Renal pelvis (tissue), 4 donors: ENCODE measurements around the gene CARS1. TPM values are rescaled to one million over a fixed set of nuclear protein-coding genes. Genes with fewer than 3 reads are reported as not detected.
A peak's percentile ranks its signal among the peaks of the same experiment; 100 is the strongest.
"Not testable (repeated sequence)": the region's sequence is repeated elsewhere in the genome, so short reads cannot be mapped to it uniquely, and the experiment has no call there.

ENCODE experiments used
- DNase-seq: peaks from one replicate; pipeline ENCODE4 v3.0.0-alpha.2; 2013
- polyA plus RNA-seq, 3 donors: library from polyadenylated mRNA; unstranded; fragments of 120-200 nt; gene quantifications; one replicate each; pipeline ENCODE4 v1.2.1, GENCODE V29; 2013; ENCODE audit not compliant: insufficient read length in 3 of 3

Gene CARS1
- polyA plus RNA-seq, 3 donors = 25.6 to 28.1 (median 26.5) TPM

- DNase-seq = no peak
These were observed 34.0 kb upstream of the CARS1 start for GRCh38 chr11:3091081-3091845.

DNA sequence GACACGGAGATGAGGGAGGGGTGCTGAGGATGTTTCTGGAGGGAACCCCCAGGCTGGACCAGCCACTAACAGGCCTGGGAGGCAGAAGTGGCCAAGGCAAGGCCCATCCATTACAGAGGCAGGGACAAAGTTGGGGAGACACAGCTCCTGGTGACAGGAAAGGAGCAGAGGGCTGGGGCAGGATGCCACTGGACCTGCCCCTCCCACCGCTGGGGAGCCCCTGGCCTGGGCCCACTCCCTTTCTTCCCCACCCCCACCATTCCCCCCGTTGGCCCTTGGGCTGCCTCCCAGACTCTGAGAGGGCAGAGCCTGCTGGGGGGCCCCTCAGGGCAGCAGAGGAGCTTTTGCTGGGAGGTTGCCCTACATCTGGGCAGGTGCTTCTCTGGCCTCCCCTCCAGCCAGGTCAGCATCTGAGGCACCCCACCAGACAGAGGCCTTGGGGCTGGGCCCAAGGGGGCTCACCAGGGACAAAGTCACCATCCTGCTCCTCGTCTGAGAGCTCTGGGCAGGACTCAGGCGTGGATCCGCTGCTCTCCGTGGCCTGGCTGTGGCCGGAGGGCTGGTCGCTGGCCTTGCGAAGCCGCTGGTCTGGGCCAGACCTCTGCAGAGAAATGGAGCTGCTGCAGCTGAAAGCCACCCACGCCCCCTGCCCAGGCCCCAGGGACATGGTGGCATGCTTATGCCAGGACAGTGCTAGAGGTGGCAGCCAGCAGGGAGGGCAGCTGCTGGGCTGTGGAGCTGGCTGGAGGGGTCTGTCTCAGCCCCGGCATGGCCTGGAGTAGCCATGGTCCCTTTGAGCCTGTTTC lies 33.1 kb upstream of the CARS1 start:
- DNase-seq = no peak

DNA sequence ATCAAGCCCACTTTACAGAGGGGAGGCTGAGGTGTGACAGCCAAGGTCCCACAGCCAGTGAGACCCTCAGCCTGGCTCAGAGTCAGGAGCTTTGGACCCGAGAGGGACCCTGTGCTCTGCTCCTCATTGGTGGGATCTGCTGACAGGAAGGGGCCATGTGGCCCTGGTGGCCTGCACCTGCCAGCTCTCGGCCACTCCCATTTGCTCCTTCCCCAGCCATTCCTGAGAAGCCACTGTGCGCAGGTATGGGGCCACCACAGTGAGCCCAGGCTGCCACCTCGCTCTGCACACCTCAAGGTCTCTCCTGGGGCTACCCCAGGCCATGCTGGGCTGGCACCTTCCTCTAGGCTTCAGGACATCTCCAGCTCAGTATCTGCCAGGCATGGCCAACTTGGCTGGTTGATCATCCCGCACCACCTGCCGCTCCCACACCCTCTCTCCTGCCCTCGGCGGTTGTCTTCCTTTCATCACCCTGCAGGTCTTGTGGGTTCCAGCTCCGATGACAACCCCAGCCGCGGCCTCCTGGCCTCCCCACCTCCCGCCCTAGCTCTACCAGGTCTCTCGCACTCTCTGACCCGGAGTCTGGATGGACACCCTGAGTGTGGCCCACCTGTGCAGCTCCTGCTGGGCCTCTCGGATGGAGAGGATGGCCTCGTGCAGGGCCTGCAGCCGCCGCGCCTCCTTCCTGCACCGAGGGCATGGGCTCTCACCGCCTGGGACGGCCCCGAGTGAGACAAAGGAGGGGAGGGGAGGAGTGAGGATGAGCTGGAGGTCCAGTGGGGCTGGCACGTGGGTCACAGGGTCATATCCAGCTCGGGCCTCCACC lies 32.2 kb upstream of the CARS1 start:
- no peak for DNase-seq

DNA sequence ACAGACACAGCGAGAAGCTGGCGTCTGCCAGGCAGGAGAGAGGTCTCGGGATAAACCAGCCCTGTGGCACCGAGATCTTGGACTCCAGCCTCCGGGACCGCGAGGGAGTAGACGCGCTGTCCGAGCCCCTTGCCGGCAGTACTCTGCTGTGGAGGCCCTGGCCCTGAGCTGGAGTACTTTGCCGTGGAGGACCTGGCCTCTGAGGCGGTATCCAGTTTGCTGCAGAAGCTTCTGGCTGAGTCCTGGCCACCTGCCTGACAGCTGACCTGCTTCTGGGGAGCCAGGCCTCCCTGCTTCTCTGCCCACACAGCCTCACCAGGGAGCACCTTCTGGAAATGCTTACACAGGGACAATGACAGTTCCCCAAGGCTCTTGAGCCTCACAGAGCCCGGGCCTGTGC lies 31.6 kb upstream of the CARS1 start:
- DNase-seq = no peak

DNA sequence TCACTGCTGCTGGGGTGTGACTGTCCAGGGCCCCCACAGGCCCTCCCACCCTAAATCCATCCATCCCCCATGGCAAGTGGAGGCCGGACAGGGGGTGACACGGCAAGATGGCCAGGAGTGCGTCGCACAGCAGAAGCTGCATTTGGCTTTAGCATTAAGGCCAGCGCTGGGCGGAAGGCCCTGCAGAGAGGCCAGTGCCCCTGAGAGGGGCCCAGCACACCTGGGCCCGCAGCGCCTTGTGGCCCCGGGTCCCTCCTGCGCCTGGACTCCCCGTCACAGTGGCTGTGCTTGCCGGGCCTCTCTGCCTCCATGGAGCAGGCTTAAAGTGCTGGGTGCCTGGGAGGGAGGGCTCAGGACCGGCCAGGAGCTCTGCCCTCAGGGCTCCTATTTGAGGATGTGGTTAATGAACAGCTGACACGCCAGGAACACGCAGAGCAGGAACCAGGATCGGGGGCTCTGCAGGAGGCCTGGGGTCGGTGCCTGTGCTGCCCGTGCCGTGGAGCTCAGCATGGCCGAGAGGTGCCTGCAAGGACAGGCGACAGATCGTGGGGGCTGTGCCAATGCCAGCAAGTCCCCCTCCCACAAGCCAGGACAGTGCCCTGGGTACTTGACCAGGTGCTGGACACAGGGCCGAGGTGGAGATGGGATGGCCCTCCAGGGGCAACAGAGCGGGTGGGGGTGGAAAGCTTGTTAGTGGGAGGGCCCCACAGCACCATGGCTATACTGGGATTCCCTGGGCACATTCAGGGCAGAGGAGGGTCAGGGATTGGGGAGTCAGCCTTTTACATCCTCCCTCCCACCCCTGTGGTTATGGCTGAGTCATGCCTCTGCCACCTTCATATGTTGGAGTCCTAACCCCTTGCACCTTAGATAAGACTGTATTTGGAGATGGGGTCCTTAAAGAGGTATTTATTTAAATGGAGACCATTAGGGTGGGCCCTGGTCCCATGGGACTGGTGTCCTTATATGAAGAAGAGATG lies 30.9 kb upstream of the CARS1 start:
- DNase-seq = no peak

GRCh38 chr11:3087373-3087772 lies 30.1 kb upstream of the CARS1 start:
- no peak for DNase-seq

DNA sequence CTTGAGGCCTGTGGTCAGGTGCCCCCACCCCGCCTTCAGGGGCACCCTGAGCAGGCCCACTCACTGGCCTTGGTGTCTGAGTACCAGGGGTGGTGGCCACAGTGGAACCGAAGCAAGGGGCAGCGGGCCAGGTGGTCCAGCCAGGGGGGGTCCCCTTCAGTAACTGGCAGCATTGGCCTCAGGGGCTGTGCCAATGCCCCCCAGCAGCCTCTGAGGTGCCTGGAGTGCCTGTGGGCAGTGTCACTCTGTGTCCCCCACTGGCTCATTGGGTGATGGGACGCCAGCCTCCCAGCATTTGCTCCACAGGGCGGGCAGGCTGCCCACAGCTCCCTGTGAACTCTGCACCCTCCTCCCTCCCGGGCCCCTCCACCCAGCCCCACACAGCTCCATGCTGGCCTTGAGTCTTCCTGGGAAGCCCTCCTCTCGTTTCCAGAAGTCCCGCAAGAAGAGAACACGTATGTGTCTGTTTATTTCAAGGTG lies 29.5 kb upstream of the CARS1 start:
- DNase-seq = no peak

DNA sequence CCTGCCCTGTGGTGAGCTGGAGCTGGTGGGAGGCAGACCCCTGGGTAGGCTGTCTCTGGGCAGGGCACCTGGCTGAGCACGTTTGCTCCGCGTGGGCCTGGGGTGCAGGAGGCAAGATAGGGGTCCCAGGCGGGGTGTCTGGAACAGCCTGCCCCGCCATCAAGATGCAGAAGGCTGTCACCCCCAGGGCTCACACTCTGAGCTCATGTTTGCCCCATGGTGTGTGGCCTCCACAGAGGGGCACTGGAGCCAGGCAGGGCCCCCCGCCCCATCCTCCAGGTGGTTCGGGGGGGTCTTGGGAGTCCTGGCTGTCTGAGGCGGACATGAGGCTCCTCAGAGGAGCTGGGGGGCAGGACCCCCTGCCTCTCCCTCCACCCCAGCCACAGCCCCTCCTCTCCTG lies 28.9 kb upstream of the CARS1 start:
- no peak for DNase-seq

DNA sequence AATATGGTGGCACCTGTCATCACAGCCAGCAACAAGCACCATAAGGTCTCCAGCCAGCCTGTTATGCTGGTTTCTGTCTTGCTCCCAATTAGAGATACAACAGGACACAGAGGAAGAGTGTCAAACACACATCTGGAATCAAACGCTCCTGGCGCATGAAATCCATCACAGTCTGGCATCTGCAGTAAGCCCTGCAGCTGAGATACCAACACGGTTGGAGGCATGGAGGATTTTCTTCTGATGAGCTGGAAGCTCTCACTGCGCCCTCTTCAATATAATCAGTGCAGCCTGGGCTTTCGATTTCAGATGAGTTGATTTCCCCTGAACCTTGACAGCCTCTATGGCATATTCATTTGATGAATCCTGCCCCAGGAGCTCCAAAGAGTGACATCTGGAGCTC lies 27.8 kb upstream of the CARS1 start:
- no peak for DNase-seq

DNA sequence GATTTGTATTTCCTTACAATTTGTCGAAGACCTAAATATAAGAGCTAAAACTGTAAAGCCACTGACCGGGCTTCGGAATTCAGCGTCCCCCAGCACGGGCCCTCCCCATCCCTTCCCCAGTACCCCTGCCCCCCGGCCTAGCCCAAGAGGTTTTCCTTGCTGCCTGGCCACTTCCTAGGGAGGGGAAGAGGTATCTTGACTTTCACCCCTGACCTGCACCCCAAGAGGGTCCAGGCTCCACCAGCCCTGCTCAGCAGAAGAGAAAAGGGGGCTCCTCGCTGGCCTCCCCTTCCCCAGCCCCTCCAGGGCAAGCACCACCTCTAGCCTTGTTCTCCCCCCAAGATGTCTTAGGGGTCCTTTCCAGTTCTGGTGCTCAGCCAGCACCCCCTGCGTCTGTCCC lies 26.1 kb upstream of the CARS1 start:
- no peak for DNase-seq

GRCh38 chr11:3081386-3081751 lies 24.1 kb upstream of the CARS1 start:
- no peak for DNase-seq

GRCh38 chr11:3080733-3081385 lies 23.6 kb upstream of the CARS1 start:
- DNase-seq = no peak

DNA sequence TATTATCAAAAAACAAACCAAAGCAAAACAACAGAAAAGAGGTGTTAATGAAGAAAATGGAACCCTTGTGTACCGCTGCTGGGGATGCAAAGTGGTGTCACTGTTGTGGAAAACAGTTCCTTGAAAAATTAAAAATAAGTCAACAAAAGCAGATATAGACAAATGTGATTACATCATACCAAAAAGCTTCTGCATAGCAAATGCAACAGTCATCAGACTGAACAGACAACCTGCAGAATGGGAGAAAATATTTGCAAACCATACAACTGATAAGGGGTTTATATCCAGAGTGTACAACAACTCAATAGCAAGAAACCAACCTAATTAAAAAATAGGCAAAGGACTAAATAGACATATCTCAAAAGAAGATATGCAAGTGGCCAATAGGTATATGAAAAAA lies 22.9 kb upstream of the CARS1 start:
- no peak for DNase-seq

DNA sequence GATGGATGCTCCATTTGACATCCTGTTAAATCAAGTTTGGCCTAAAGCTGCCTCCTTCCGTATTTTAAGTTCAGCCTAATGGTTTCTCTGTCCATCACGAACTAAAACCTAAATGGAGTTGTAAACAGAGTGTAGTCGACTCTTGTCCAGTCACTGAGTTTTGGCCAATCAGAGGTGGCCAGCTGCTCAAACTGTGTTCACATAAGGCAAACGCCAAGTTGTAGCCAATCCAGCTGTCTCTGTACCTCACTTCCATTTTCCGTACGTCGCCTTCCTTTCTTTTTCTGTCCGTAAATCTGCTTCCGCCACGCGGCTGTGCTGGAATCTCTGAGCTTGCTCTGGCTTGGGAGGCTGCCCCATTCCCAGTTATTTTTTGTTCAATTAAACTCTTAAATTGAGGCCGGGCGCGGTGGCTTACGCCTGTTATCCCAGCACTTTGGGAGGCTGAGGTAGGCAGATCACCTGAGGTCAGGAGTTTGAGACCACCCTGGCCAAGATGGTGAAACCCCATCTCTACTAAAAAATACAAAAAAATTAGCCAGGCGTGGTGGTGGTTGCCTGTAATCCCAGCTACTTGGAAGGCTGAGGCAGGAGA lies 20.7 kb upstream of the CARS1 start:
- DNase-seq = no peak

DNA sequence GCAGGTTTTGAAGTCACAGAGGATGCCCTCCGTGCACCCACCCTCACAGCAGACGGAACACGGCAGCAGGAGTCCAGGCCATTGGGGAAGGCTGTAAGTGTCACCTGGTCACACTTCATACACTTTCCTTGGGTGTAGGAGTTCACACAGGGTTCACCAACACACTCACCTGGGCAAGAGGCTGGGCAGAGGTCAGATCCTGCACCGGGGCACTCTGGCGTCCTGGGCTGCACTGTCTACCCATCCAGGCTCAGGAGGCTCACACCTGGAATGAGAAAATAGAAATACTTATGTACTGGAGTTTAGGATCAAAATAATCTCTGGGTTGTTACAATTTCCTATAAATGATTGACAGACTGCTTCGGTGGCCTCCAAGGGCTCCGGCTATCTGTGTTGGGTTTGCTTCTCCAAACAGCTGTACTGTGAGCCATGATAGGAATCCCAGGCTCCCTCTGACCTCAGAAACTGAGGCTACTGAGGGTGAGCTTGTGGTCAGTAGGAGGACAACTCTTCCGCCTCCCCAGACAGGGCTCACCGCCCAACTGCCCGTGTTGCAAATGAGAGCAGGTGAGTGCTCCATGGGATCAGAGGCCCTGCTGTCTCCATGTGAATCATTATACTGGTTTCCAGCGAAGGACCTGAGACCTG lies 20.1 kb upstream of the CARS1 start:
- DNase-seq = no peak

GRCh38 chr11:3074912-3075589 lies 17.8 kb upstream of the CARS1 start:
- DNase-seq = no peak

DNA sequence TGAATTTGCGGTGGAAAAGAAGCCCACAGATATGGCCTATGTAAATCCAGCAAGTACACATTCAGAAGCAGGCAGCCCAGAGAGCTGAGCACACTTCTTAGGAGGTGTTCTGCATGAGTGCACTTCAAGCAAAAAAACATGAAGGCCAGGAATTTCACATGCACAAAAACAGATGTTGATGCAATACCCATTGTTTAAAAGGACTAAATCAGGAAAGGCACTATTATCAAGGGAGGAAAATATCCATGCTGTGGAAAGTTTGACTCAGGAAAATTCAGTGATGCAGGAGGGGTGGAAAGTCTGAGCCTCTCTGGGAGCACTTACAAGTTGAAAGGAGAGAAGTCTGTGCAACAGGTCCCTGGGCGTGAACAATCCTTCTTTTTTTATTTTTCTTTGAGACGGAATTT lies 15.8 kb upstream of the CARS1 start:
- peak; percentile 28 for DNase-seq

DNA sequence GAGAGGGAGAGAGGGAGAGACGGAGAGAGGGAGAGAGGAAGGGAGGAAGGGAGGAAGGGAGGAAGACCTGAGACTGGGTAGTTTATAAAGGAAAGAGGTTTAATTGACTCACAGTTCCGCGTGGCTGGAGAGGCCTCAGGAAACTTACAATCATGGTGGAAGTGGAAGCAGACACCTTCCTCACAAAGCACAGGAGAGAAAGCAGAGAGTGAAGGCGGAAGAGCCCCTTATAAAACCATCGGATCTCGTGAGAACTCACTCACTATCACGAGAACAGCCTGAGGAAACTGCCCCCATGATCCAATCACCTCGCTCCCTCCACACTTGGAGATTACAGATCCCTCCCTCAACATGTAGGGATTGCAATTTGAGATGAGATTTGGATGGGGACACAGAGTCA lies 12.2 kb upstream of the CARS1 start:
- no peak for DNase-seq

- not testable (repeated sequence) for DNase-seq
These were observed 9.1 kb upstream of the CARS1 start for GRCh38 chr11:3066308-3066707.
